ENCODE measurements around the gene CAPZA1.

The CAPZA1 gene

GRCh38 chr1:112633628-112634027 lies 14.0 kb downstream of the CAPZA1 start:
- no peak for ATAC-seq
- no peak for TF ChIP-seq PATZ1 (CRISPR knock-in tag; IDR thresholded peaks at IDR 0.05; ENCODE audit: borderline replicate concordance)
- TF ChIP-seq ZFP3 (CRISPR knock-in tag; IDR thresholded peaks at IDR 0.05): no peak
- no peak for TF ChIP-seq PPARA (CRISPR knock-in tag; IDR thresholded peaks at IDR 0.05; ENCODE audit: borderline replicate concordance)
- no peak for TF ChIP-seq POU6F1 (CRISPR knock-in tag; IDR thresholded peaks at IDR 0.05; ENCODE audit: borderline replicate concordance, low read depth)
- TF ChIP-seq OSR1 (CRISPR knock-in tag; IDR thresholded peaks at IDR 0.05): no peak
- no peak for TF ChIP-seq ISL1 (CRISPR knock-in tag; IDR thresholded peaks at IDR 0.05)
- no peak for TF ChIP-seq SNAI2 (CRISPR knock-in tag; IDR thresholded peaks at IDR 0.05)
- TF ChIP-seq TSHZ2 (CRISPR knock-in tag; IDR thresholded peaks at IDR 0.05): no peak

- no peak for TF ChIP-seq BACH2 (CRISPR knock-in tag; IDR thresholded peaks at IDR 0.05; ENCODE audit: borderline replicate concordance)
- no peak for TF ChIP-seq RARB (CRISPR knock-in tag; IDR thresholded peaks at IDR 0.05)
- no peak for TF ChIP-seq TOX (CRISPR knock-in tag; IDR thresholded peaks at IDR 0.05; ENCODE audit: borderline replicate concordance)
- no peak for TF ChIP-seq ISL1 (CRISPR knock-in tag; IDR thresholded peaks at IDR 0.05)
- TF ChIP-seq SNAI2 (CRISPR knock-in tag; IDR thresholded peaks at IDR 0.05): no peak
- no peak for TF ChIP-seq ZC3H10 (CRISPR knock-in tag; IDR thresholded peaks at IDR 0.05)
- TF ChIP-seq CSRNP3 (CRISPR knock-in tag; IDR thresholded peaks at IDR 0.05): no peak
- no peak for TF ChIP-seq ZFP30 (CRISPR knock-in tag; IDR thresholded peaks at IDR 0.05)
- TF ChIP-seq ZFP3 (CRISPR knock-in tag; IDR thresholded peaks at IDR 0.05): no peak
- no peak for TF ChIP-seq ZNF70 (CRISPR knock-in tag; IDR thresholded peaks at IDR 0.05)
- no peak for TF ChIP-seq TCF4 (CRISPR knock-in tag; IDR thresholded peaks at IDR 0.05; ENCODE audit: borderline replicate concordance)
- TF ChIP-seq ESRRG (CRISPR knock-in tag; IDR thresholded peaks at IDR 0.05): no peak
- ATAC-seq: no peak
These were observed 14.7 kb downstream of the CAPZA1 start for GRCh38 chr1:112634367-112634766.

- TF ChIP-seq ISL1 (CRISPR knock-in tag; IDR thresholded peaks at IDR 0.05) (no peak), OSR1 (CRISPR knock-in tag; IDR thresholded peaks at IDR 0.05) (no peak), ZC3H10 (CRISPR knock-in tag; IDR thresholded peaks at IDR 0.05) (no peak), TOX (CRISPR knock-in tag; IDR thresholded peaks at IDR 0.05; ENCODE audit: borderline replicate concordance) (no peak), SNAI2 (CRISPR knock-in tag; IDR thresholded peaks at IDR 0.05) (no peak), ZNF70 (CRISPR knock-in tag; IDR thresholded peaks at IDR 0.05) (no peak), PATZ1 (CRISPR knock-in tag; IDR thresholded peaks at IDR 0.05; ENCODE audit: borderline replicate concordance) (no peak), CSRNP3 (CRISPR knock-in tag; IDR thresholded peaks at IDR 0.05) (no peak), ESRRG (CRISPR knock-in tag; IDR thresholded peaks at IDR 0.05) (no peak), ZNF8 (CRISPR knock-in tag; IDR thresholded peaks at IDR 0.05) (no peak), GLIS3 (CRISPR knock-in tag; IDR thresholded peaks at IDR 0.05) (no peak), TCF4 (CRISPR knock-in tag; IDR thresholded peaks at IDR 0.05; ENCODE audit: borderline replicate concordance) (no peak), ZFP30 (CRISPR knock-in tag; IDR thresholded peaks at IDR 0.05) (no peak), RARB (CRISPR knock-in tag; IDR thresholded peaks at IDR 0.05) (no peak)
- ATAC-seq: no peak
These were observed 16.4 kb downstream of the CAPZA1 start for GRCh38 chr1:112636056-112636455.
